GM13977 (cell line): Measurements from ENCODE around the gene DNAJB4.

Experiments used
- DNase-seq: peaks from one replicate; pipeline ENCODE4 v3.0.0; 2012; ENCODE audit warnings: low spot score
- CTCF ChIP-seq: IDR thresholded peaks from 2 replicates; pipeline ENCODE4 v1.5.1; 2012; ENCODE audit warnings: mild to moderate bottlenecking, control low read depth; ENCODE audit not compliant: insufficient read depth; ENCODE audit errors: extremely low read depth, missing control alignments
- in situ Hi-C: fragments of 300-500 bp; cut with MboI; formaldehyde crosslinking; loops from one replicate; pipeline ENCODE4 v1.12.0; 2022; ENCODE audit warnings: low sequenced_read_pairs, low pct_unique_long_range_greater_than_20kb, mixed read lengths, inconsistent platforms; ENCODE audit not compliant: unreplicated experiment

Gene DNAJB4

GRCh38 chr1:78049396-78049795 lies 44.7 kb downstream of the DNAJB4 start:
- in situ Hi-C loops: no loop called here
- no peak for DNase-seq
- no peak for TF ChIP-seq CTCF

- DNase-seq: no peak
- in situ Hi-C loops: no loop called here
- TF ChIP-seq CTCF: no peak
Measured at GRCh38 chr1:78051005-78051404, 46.3 kb downstream of the DNAJB4 start.

GRCh38 chr1:78052685-78053405 lies 48.1 kb downstream of the DNAJB4 start:
- TF ChIP-seq CTCF: no peak
- in situ Hi-C loops: no loop called here
- DNase-seq: no peak

GRCh38 chr1:78053498-78053897 lies 48.8 kb downstream of the DNAJB4 start:
- in situ Hi-C loops: no loop called here
- no peak for DNase-seq
- no peak for TF ChIP-seq CTCF

- TF ChIP-seq CTCF: no peak
- DNase-seq: no peak
- in situ Hi-C loops: no loop called here
Measured at GRCh38 chr1:78054559-78054958, 49.8 kb downstream of the DNAJB4 start.

- in situ Hi-C loops: no loop called here
- DNase-seq: no peak
- no peak for TF ChIP-seq CTCF
Measured at GRCh38 chr1:78054972-78055371, 50.2 kb downstream of the DNAJB4 start.
